ENCODE results near the gene SPINDOC.
"Not testable (repeated sequence)": the region's sequence is repeated elsewhere in the genome, so short reads cannot be mapped to it uniquely, and the experiment has no call there.

SPINDOC gene, protein sequence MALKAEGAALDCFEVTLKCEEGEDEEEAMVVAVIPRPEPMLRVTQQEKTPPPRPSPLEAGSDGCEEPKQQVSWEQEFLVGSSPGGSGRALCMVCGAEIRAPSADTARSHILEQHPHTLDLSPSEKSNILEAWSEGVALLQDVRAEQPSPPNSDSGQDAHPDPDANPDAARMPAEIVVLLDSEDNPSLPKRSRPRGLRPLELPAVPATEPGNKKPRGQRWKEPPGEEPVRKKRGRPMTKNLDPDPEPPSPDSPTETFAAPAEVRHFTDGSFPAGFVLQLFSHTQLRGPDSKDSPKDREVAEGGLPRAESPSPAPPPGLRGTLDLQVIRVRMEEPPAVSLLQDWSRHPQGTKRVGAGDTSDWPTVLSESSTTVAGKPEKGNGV

DNA sequence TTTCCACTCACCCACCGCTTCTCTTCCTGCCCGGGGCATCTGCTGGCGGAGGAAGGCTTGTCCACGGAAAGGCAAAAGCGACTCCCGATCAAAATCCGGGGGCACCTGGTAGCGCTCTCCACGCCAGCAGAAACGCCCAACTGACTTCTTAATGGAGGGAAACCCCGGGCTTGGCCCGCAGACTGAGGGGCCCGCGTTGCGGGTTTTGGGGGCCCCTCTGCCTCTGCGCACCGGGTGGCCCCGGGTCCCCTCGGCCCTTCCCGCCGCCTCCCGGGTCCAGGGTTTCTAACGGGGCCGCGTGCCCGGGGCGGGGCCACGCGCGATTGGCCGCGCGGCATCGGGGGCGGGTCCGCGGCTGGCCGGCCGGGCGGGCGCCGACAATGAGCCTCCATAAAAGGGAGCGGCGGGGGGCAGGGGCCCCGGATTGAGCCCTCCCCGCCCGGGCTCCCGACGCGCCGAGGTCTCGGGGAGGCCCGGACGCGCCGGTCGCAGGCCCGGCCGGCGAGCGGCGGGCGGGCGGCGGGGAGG is at the start of gene SPINDOC:
Gene SPINDOC, plus strand, starts transcription at position 422 of the 528 bp plus-strand sequence. CDS start 231 bp downstream, outside the sequence.
- DNase-seq, result peak; percentile 88

DNA sequence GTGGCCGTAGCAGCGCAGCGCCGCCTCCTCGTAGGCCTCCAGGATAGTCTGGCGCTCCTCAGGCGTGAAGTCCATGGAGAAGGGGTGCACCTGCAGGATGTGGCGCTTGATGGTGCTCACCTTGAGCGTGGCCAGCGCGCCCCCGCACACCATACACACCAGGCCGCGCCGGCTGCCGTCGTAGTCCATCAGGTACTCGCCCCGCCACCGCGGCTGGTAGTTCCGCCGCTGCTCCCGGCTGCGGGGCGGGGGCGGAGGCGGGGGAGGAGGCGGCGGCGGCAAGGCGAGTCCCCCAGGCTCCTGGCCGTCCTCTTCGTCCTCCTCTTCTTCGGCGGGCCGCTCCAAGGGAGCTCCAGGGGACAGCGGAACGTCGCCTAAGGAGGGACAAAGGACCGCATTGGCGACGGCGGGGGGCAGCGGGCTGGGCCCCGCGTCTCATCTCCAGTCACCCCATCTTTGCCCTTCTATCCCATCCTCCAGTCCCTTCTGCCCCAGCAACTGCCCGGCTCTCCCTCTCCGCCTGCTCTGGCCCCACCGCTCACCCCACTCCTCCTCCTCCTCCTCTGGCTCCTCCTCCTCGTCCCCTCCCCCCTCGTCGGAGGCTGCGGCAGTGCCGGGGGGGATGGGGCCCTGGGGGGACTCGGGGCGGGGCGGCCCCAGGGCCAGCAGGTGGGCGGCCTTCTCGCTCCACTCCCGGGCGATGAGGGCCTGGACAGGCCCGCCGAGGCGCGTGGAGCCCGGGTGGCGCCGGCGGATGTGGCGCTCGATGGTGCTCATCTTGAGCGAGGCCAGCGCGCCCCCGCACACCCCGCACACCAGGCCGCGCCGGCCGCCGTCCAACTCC is 49.5 kb upstream of the SPINDOC start:
- peak; percentile 66 for DNase-seq

- no peak for DNase-seq
Measured at GRCh38 chr11:63764340-63764678, 48.9 kb upstream of the SPINDOC start.

- DNase-seq, result peak; percentile 40
Measured at GRCh38 chr11:63764679-63765647, 48.3 kb upstream of the SPINDOC start.

GRCh38 chr11:63765688-63766241 is 47.5 kb upstream of the SPINDOC start:
- DNase-seq, result peak; percentile 27

GRCh38 chr11:63766531-63767235 is 46.6 kb upstream of the SPINDOC start:
- peak; percentile 38 for DNase-seq

DNA sequence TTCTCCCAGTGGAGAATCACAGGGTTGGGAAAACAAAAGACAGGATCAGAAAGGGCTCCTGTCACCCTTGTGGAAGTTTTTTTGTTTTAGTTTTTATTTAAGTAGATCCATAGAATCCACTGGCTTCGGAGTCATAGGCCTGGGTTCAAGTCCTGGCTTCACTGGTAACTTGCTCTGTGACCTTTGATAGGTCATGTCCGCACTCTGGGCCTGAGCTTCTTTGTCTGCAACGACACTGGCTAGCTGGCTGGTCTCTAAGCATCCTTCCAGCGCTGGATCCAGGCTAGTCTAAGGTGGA is 46.0 kb upstream of the SPINDOC start:
- no peak for DNase-seq

GRCh38 chr11:63767565-63768236 is 45.6 kb upstream of the SPINDOC start:
- peak; percentile 82 for DNase-seq

GRCh38 chr11:63768237-63769041 is 44.8 kb upstream of the SPINDOC start, which contains the start of gene ZFTA:
TSS of gene ZFTA (minus strand) at chr11:63768775. CDS start at chr11:63768622, 153 bp downstream.
- peak; percentile 81 for DNase-seq

- DNase-seq, result peak; percentile 47
Measured at GRCh38 chr11:63769042-63769713, 44.1 kb upstream of the SPINDOC start.

DNA sequence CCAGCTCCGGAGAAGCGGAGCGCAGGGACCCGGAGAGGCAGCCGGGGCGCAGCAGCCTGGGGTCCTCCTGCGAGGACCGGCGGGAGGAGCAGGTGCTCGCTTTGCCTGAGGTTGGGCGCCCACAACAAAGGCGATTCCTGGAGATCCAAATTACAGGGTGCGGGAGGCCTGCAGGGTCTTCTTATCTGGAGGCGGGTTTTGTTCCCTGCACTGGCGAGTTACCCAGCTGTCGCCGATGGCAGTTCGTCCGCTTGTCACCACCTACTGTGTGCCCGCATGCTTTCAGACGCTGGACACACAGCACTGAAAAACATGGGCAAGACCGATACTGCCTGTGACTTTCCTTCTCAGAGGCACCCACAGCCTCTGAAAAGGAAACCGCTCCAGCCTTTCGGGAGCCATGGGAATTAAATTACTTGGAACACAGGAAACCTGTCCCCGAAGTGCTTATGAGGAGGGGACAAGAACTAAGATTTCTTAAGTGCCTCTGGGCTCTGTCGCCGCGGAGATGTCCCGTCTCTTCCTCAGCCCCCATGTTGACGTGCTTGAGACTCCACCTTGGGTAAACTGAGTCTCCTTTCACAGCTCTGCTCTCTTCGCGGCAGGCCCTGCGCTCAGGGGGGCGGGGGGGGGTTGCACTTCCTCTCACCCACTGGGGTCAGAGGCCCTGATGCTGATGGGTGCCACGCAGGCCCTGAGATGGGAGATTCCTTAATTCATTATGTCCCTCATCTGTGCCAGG is 43.4 kb upstream of the SPINDOC start:
- peak; percentile 42 for DNase-seq

DNA sequence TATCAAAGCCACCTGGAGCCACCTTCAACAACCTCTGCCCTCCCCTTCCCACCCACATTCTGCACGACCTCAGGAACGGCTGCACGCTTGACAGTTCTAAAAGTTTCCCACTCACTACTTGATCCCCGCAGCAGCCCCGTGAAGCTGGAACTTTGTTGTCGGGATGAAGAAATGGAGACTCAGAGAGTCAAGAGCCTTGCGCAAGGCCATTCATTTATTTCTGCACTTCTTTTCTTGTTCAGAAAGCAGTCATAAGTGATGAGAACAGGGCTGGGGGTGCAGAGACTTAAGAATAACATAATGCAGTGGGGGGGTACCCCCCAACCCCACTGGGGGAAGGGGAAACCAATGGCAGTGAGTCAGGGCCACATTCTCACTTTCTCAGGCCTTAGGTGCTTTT is 42.5 kb upstream of the SPINDOC start:
- DNase-seq, result no peak

- not testable (repeated sequence) for DNase-seq
Measured at GRCh38 chr11:63771741-63772318, 41.4 kb upstream of the SPINDOC start.

- DNase-seq, result no peak
Measured at GRCh38 chr11:63775191-63775590, 38.1 kb upstream of the SPINDOC start.

DNA sequence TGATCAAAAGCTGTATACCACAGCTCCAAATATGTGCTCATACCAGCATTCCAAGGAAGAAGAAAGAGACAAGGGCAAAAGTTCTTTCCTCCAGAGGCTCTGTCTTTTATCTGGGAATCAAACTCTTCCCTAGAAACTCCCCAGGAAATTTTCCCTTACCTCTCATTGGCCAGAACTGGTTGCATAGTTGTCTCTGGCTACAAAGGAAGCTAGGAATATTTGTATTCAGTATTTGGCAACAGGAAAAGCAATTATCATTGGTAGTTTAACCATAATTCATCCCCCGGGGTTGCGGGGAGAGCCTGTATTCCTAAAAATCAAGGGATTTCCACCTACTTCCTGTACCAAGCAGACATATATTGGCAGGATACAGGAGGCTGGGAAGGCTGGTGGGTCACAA is 34.2 kb upstream of the SPINDOC start:
- no peak for DNase-seq

DNA sequence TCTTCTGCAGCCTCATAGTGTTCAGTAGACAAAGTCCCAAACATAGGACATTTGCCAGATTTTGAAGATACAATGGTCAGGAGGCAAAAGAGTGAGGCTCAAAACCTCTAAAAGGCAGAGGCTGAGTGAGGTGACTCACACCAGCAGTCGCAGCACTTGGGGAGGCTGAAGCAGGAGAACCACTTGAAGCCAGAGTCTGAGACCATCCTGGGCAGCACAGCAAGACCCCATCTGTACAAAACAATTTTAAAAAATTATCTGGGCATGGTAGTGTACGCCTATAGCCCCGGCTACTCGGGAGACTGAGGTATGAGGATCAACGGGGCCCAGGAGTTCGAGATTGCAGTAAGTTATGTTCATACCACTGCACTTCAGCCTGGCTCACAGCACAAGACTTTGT is 30.5 kb upstream of the SPINDOC start:
- no peak for DNase-seq

GRCh38 chr11:63783925-63784592 is 29.2 kb upstream of the SPINDOC start:
- DNase-seq, result no peak

- DNase-seq, result no peak
Measured at GRCh38 chr11:63785823-63786222, 27.4 kb upstream of the SPINDOC start.

Measured in right hindlimb (tissue), 1 donor.